Mesenchymal stem cell (in vitro differentiated cells and primary cell): Measurements from ENCODE around the gene ADAMTS8. TPM values are rescaled to one million over a fixed set of nuclear protein-coding genes. Genes with fewer than 3 reads are reported as not detected.

Experiments
- DNase-seq: peaks from one replicate; pipeline ENCODE4 v3.0.0-alpha.2; 2013
- H2AFZ ChIP-seq: one replicate; pipeline ENCODE4 v1.6.1; 2013; ENCODE audit warnings: low read depth, mild to moderate bottlenecking, control low read depth, inconsistent platforms, low read length, moderate library complexity
- H2AK5ac ChIP-seq: 2 replicates; pipeline ENCODE4 v1.6.1; 2013; ENCODE audit warnings: low read length, moderate library complexity, mild to moderate bottlenecking, inconsistent platforms; ENCODE audit not compliant: severe bottlenecking
- H2BK120ac ChIP-seq: one replicate; pipeline ENCODE4 v1.6.1; 2013; ENCODE audit warnings: low read depth, mild to moderate bottlenecking, inconsistent platforms, low read length, moderate library complexity
- H2BK12ac ChIP-seq, 2 experiments: one replicate each; pipeline ENCODE4 v1.6.1; 2013; ENCODE audit warnings: inconsistent platforms in 2 of 2, low read length in 2 of 2, mild to moderate bottlenecking in 2 of 2, moderate library complexity in 2 of 2, control low read depth in 1 of 2
- H2BK15ac ChIP-seq: one replicate; pipeline ENCODE4 v1.6.1; 2013; ENCODE audit warnings: mild to moderate bottlenecking, low read depth, inconsistent platforms; ENCODE audit not compliant: poor library complexity, severe bottlenecking
- H2BK5ac ChIP-seq: 2 replicates; pipeline ENCODE4 v1.6.1; 2013; ENCODE audit warnings: low read depth, mild to moderate bottlenecking, low read length, control low read depth, inconsistent platforms; ENCODE audit not compliant: poor library complexity, severe bottlenecking
- H3K14ac ChIP-seq, 2 experiments: one replicate each; pipeline ENCODE4 v1.6.1; 2013; ENCODE audit warnings: inconsistent platforms in 2 of 2, low read length in 2 of 2, control low read depth in 1 of 2, mild to moderate bottlenecking in 1 of 2, moderate library complexity in 1 of 2
- H3K18ac ChIP-seq, 2 experiments: one replicate each; pipeline ENCODE4 v1.6.1; 2013; ENCODE audit warnings: inconsistent platforms in 2 of 2, low read length in 2 of 2, control low read depth in 1 of 2, low read depth in 1 of 2, mild to moderate bottlenecking in 1 of 2
- H3K23ac ChIP-seq, 2 experiments: one replicate each; pipeline ENCODE4 v1.6.1; 2013; ENCODE audit warnings: inconsistent platforms in 2 of 2, low read length in 2 of 2, mild to moderate bottlenecking in 2 of 2, moderate library complexity in 2 of 2, control low read depth in 1 of 2
- H3K27ac ChIP-seq: 2 replicates; pipeline ENCODE4 v1.5.1; 2013; ENCODE audit warnings: mild to moderate bottlenecking, moderate library complexity, low read length, control low read depth, inconsistent platforms; ENCODE audit not compliant: poor library complexity, severe bottlenecking
- H3K27me3 ChIP-seq, 2 experiments: 2 replicates each; pipeline versions ENCODE4 v1.6.1 to v1.7.0; 2013; ENCODE audit warnings: low read length in 2 of 2, mild to moderate bottlenecking in 2 of 2, moderate library complexity in 2 of 2, control low read depth in 1 of 2, inconsistent platforms in 1 of 2; ENCODE audit not compliant: control insufficient read depth in 1 of 2, insufficient read depth in 1 of 2
- H3K36me3 ChIP-seq, 2 experiments: 2 replicates each; pipeline versions ENCODE4 v1.6.1 to v1.7.0; 2013; ENCODE audit warnings: low read length in 2 of 2, control low read depth in 1 of 2, inconsistent platforms in 1 of 2, low read depth in 1 of 2, mild to moderate bottlenecking in 1 of 2; ENCODE audit not compliant: insufficient read depth in 2 of 2, control insufficient read depth in 1 of 2
- H3K4ac ChIP-seq, 2 experiments: one replicate each; pipeline ENCODE4 v1.6.1; 2013; ENCODE audit warnings: inconsistent platforms in 2 of 2, low read length in 2 of 2, mild to moderate bottlenecking in 2 of 2, moderate library complexity in 2 of 2, control low read depth in 1 of 2, low read depth in 1 of 2
- H3K4me1 ChIP-seq: 2 replicates; pipeline ENCODE4 v1.6.1; 2013; ENCODE audit warnings: low read depth, low read length, control low read depth; ENCODE audit not compliant: control insufficient read depth, insufficient read depth
- H3K4me2 ChIP-seq: 2 replicates; pipeline ENCODE4 v1.6.1; 2013; ENCODE audit warnings: low read length, mild to moderate bottlenecking, inconsistent platforms; ENCODE audit not compliant: poor library complexity, severe bottlenecking
- H3K4me3 ChIP-seq, 2 experiments: 2 replicates each; pipeline versions ENCODE4 v1.5.1 to v1.7.0; 2013; ENCODE audit warnings: low read length in 2 of 2, mild to moderate bottlenecking in 2 of 2, control low read depth in 1 of 2, low read depth in 1 of 2; ENCODE audit not compliant: insufficient read depth in 1 of 2
- H3K79me1 ChIP-seq: replicated peaks from 2 replicates; pipeline ENCODE4 v1.6.1; 2013; ENCODE audit warnings: mild to moderate bottlenecking, control low read depth, low read length, inconsistent platforms; ENCODE audit not compliant: poor library complexity, severe bottlenecking
- H3K9ac ChIP-seq: 2 replicates; pipeline ENCODE4 v1.7.0; 2013; ENCODE audit warnings: mild to moderate bottlenecking, low read length, moderate library complexity
- H3K9me3 ChIP-seq: 2 replicates; pipeline ENCODE4 v1.7.0; 2013; ENCODE audit warnings: mild to moderate bottlenecking, low read length; ENCODE audit not compliant: control insufficient read depth
- H4K8ac ChIP-seq: one replicate; pipeline ENCODE4 v1.6.1; 2013; ENCODE audit warnings: inconsistent platforms, mild to moderate bottlenecking, low read length, moderate library complexity
- H4K91ac ChIP-seq: one replicate; pipeline ENCODE4 v1.6.1; 2013; ENCODE audit warnings: mild to moderate bottlenecking, low read length, inconsistent platforms
- WGBS: methylation state at CpG from one replicate; pipeline ENCODE4 v1.1.7; 2013; ENCODE audit warnings: mixed read lengths; 5-methylcytosine and 5-hydroxymethylcytosine counted together
- polyA plus RNA-seq, 2 experiments: library from polyadenylated mRNA; stranded (reverse); fragments of 200-250 nt; gene quantifications; one replicate each; pipeline ENCODE4 v1.2.3, GENCODE V29; 2013

ADAMTS8 gene, protein sequence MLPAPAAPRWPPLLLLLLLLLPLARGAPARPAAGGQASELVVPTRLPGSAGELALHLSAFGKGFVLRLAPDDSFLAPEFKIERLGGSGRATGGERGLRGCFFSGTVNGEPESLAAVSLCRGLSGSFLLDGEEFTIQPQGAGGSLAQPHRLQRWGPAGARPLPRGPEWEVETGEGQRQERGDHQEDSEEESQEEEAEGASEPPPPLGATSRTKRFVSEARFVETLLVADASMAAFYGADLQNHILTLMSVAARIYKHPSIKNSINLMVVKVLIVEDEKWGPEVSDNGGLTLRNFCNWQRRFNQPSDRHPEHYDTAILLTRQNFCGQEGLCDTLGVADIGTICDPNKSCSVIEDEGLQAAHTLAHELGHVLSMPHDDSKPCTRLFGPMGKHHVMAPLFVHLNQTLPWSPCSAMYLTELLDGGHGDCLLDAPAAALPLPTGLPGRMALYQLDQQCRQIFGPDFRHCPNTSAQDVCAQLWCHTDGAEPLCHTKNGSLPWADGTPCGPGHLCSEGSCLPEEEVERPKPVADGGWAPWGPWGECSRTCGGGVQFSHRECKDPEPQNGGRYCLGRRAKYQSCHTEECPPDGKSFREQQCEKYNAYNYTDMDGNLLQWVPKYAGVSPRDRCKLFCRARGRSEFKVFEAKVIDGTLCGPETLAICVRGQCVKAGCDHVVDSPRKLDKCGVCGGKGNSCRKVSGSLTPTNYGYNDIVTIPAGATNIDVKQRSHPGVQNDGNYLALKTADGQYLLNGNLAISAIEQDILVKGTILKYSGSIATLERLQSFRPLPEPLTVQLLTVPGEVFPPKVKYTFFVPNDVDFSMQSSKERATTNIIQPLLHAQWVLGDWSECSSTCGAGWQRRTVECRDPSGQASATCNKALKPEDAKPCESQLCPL
- polyA plus RNA-seq (2013, experiment 1 of 2) = 1.3 TPM
- 1.2 TPM for polyA plus RNA-seq (2013, experiment 2 of 2)

DNA sequence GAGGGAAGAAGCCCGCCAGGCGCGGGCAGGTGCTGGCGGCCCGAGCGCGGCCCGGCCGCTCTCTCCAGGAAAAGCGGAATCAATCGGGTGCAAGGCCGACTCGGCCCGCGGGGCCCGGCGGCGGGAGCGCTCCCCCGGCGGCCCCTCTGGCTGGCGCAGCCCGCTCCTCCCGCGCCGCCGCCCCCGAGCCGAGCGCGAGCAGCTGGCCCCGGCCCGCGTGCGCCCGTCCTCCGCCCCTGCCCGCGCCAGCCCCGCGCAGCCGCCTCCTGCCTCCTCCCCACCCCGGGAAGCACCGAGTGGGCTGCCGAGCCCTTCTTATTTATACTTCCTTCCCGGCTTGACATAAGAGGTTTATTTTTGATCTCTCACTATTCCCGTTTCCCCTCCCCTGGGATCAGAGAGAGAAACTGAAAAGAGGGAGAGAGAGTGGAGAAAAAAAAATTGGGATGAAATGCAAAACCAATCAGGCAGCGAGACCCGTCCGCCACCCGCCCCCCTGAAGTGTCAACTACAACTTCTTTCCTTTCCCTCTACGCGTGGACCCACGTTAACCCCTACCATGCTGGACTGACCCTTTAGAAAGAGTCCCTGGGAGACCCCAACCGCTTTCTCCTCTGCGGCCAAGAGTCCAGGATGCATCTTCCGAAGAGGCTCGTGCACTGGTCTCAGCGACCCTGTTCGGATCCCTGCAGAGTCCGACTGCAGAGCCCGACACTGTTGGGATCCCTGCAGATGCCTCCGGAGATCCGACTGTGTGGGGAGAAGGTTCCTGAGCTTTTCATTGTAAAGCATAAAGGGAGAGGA, at the start of gene ADAMTS8:
TSS of gene ADAMTS8 (minus strand) at position 294 of the 804 bp plus-strand sequence. CDS start 323 bp downstream, outside the sequence.
- H2AFZ ChIP-seq = no peak within 1 kb of the TSS
- no peak within 1 kb of the TSS for H2BK5ac ChIP-seq
- peaks cover 13% of the 10 kb centered on the region for H3K4me1 ChIP-seq
- DNase-seq = no peak
- H3K79me1 ChIP-seq = no peaks in the 10 kb centered on the region
- peak within 1 kb of the TSS in 1 of 2 experiments; percentile 34 for H2BK12ac ChIP-seq
- H3K9ac ChIP-seq = peak within 1 kb of the TSS; percentile 43
- peak within 1 kb of the TSS; percentile 69 for H3K4me2 ChIP-seq
- H3K14ac ChIP-seq = peak within 1 kb of the TSS in 1 of 2 experiments; percentile 72
- peak within 1 kb of the TSS in 1 of 2 experiments; percentile 78 for H3K23ac ChIP-seq
- no peak within 1 kb of the TSS for H3K18ac ChIP-seq
- H2AK5ac ChIP-seq = no peak within 1 kb of the TSS
- no peak within 1 kb of the TSS for H3K27ac ChIP-seq
- H4K8ac ChIP-seq = no peak within 1 kb of the TSS
- H3K4ac ChIP-seq = no peak within 1 kb of the TSS
- H3K9me3 ChIP-seq = no peaks in the 10 kb centered on the region
- no peaks in the 10 kb centered on the region for H3K36me3 ChIP-seq
- 4% methylated on average over 52 of the region's 64 CpGs for WGBS
- peak within 1 kb of the TSS; percentile 38 to 74 for H3K4me3 ChIP-seq
- peaks cover 50 to 64% of the 10 kb centered on the region in 2 experiments for H3K27me3 ChIP-seq
- no peak within 1 kb of the TSS for H2BK15ac ChIP-seq
- H2BK120ac ChIP-seq = no peak within 1 kb of the TSS
- H4K91ac ChIP-seq = no peak within 1 kb of the TSS

DNA sequence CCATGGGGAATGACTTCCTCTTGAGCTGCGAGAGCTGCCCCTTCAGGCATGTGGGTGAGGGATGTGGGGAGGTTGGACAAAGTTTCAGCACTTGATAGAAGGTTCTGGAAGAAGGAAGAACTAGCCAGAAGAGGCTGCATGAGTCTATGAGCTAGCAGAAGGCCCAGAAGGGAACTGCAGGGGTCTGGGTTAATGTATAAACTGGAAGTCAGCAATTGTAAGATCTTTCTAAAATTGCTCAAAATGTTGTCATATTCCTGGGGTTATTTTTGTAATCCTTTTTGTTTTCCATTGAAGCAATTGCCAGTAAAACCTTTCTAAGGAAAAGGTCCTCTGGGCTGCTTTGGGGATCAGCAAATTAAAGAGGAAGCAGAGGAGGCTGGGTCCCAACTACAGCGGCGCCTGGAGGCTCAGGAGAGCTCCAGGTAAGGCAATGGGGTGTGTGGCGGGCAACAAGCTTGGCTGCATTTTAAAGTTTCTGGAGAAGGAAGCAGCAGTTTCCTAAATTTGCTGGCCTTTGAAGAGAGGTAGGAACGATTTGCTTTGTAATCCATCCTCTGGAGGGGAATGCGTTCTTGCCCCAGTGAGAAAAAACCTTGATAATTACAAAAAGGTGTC, 49.3 kb upstream of the ADAMTS8 start:
- H3K4me2 ChIP-seq = peak overlapping the region; percentile 53
- no peak overlapping the region for H3K14ac ChIP-seq
- H2BK5ac ChIP-seq = peak overlapping the region; percentile 87
- 47% methylated on average over 6 of the region's 6 CpGs for WGBS
- no peak overlapping the region for H3K4me3 ChIP-seq
- H3K18ac ChIP-seq = peak overlapping the region; percentile 69 to 74
- H3K79me1 ChIP-seq = no peaks in the 10 kb centered on the region
- peak; percentile 31 for DNase-seq
- peak overlapping the region; percentile 81 for H3K9ac ChIP-seq
- H4K8ac ChIP-seq = peak overlapping the region; percentile 45
- no peak overlapping the region for H2AFZ ChIP-seq
- H2BK120ac ChIP-seq = no peak overlapping the region
- H3K4me1 ChIP-seq = peaks cover 37% of the 10 kb centered on the region
- H3K27me3 ChIP-seq = no peaks in the 10 kb centered on the region
- H4K91ac ChIP-seq = peak overlapping the region; percentile 66
- H2AK5ac ChIP-seq = peak overlapping the region; percentile 83
- H3K23ac ChIP-seq = no peak overlapping the region
- H3K36me3 ChIP-seq = peaks cover 16 to 54% of the 10 kb centered on the region in 2 experiments
- no peaks in the 10 kb centered on the region for H3K9me3 ChIP-seq
- H3K4ac ChIP-seq = peak overlapping the region in 1 of 2 experiments; percentile 53
- no peak overlapping the region for H2BK15ac ChIP-seq
- H3K27ac ChIP-seq = peak overlapping the region; percentile 98
- peak overlapping the region; percentile 59 to 60 for H2BK12ac ChIP-seq

DNA sequence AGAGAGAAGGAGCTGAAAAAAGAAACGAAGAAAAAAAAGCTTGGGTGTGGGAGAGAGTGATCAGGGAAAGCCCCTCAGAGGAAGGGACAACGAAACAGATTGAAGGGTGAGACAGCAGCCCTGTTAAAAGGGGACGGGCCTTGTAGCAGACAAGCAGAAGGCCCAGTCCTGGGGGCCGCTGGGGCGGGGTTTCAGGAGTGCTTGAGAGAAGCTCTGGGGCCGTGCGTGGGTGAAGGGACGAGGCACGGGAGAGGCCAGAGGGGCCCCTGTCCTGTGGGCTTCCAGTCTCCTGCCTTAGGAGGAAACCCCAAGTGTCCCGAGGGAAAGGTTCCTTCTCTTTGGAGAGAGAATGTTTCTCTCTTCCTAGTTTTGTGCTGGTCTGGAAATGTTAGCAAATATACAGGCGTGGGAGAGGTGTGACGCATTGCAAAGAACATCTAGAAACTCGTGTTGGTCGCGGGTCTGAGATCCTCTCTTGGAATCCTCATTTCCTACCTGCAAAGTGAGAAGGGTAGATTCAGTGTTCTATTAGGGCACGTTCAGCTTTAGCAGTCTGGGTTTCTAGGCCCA, 48.6 kb upstream of the ADAMTS8 start:
- 87% methylated on average over 16 of the region's 16 CpGs for WGBS
- no peak overlapping the region for H3K4me2 ChIP-seq
- H3K27me3 ChIP-seq = no peaks in the 10 kb centered on the region
- H3K4me3 ChIP-seq = no peak overlapping the region
- H3K18ac ChIP-seq = peak overlapping the region in 1 of 2 experiments; percentile 74
- peak overlapping the region in 1 of 2 experiments; percentile 30 for H3K4ac ChIP-seq
- no peak overlapping the region for H4K8ac ChIP-seq
- H3K79me1 ChIP-seq = no peaks in the 10 kb centered on the region
- peak overlapping the region; percentile 65 for H2BK120ac ChIP-seq
- peak overlapping the region; percentile 81 for H3K9ac ChIP-seq
- no peak overlapping the region for H3K23ac ChIP-seq
- H2BK12ac ChIP-seq = peak overlapping the region in 1 of 2 experiments; percentile 75
- peak overlapping the region; percentile 66 for H4K91ac ChIP-seq
- DNase-seq = no peak
- peak overlapping the region; percentile 83 for H2AK5ac ChIP-seq
- peak overlapping the region; percentile 4 for H2BK5ac ChIP-seq
- no peaks in the 10 kb centered on the region for H3K9me3 ChIP-seq
- H2BK15ac ChIP-seq = peak overlapping the region; percentile 88
- no peak overlapping the region for H2AFZ ChIP-seq
- H3K14ac ChIP-seq = no peak overlapping the region
- H3K27ac ChIP-seq = peak overlapping the region; percentile 98
- peaks cover 23 to 60% of the 10 kb centered on the region in 2 experiments for H3K36me3 ChIP-seq
- H3K4me1 ChIP-seq = peaks cover 37% of the 10 kb centered on the region
